ENCODE results near the gene SOCS6. TPM values are rescaled to one million over a fixed set of nuclear protein-coding genes. Genes with fewer than 3 reads are reported as not detected.

SOCS6 gene
- total and polyA plus RNA-seq, 2 of the 13 experiments (the other 11 are each of a cell fraction or from before 2014, with no cell fraction given): 18.6 to 38.3 TPM

DNA sequence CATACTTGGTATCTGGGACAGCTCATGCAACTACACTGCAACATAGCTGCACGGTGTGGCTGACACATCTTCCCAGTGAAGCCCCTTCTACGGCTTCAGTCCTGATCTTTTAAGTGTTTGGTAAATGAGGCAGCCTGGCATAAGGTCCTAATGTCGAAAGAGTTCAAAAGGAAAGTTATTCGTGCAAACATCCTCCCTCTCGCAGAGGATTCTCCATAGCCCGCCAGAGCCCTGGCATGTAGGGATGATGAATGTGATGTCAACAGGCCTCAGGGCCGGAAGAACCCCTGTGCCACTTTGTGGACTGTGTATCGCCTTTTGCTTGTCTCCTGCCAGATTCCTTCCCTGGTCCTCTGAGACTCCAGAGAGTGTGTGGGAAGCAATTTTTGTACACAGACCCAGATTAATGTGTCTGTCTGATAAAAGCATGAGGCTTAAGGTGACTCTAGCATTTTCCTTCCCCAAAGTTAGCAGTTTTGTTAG is 88.5 kb downstream of the SOCS6 start (continued):
- peak; percentile 76 for TF ChIP-seq ZFX (CRISPR knock-in tag; IDR thresholded peaks at IDR 0.05; ENCODE audit: low read depth)
- TF ChIP-seq, protein P1, sequence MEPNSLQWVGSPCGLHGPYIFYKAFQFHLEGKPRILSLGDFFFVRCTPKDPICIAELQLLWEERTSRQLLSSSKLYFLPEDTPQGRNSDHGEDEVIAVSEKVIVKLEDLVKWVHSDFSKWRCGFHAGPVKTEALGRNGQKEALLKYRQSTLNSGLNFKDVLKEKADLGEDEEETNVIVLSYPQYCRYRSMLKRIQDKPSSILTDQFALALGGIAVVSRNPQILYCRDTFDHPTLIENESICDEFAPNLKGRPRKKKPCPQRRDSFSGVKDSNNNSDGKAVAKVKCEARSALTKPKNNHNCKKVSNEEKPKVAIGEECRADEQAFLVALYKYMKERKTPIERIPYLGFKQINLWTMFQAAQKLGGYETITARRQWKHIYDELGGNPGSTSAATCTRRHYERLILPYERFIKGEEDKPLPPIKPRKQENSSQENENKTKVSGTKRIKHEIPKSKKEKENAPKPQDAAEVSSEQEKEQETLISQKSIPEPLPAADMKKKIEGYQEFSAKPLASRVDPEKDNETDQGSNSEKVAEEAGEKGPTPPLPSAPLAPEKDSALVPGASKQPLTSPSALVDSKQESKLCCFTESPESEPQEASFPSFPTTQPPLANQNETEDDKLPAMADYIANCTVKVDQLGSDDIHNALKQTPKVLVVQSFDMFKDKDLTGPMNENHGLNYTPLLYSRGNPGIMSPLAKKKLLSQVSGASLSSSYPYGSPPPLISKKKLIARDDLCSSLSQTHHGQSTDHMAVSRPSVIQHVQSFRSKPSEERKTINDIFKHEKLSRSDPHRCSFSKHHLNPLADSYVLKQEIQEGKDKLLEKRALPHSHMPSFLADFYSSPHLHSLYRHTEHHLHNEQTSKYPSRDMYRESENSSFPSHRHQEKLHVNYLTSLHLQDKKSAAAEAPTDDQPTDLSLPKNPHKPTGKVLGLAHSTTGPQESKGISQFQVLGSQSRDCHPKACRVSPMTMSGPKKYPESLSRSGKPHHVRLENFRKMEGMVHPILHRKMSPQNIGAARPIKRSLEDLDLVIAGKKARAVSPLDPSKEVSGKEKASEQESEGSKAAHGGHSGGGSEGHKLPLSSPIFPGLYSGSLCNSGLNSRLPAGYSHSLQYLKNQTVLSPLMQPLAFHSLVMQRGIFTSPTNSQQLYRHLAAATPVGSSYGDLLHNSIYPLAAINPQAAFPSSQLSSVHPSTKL (CRISPR knock-in tag; IDR thresholded peaks at IDR 0.05): peak; percentile 70
- no peak for TF ChIP-seq ZNF260 (CRISPR knock-in tag; IDR thresholded peaks at IDR 0.05; ENCODE audit: borderline replicate concordance, low read depth)
- no peak; the same call in 1 of the 2 replicates for TF ChIP-seq HNF4G (IDR thresholded peaks at IDR 0.05; ENCODE audit: borderline replicate concordance, low read depth, low read length)
- TF ChIP-seq HNF4G (CRISPR knock-in tag; IDR thresholded peaks at IDR 0.05; ENCODE audit: borderline replicate concordance, low read depth): no peak
- peak; percentile 88; the same call in 1 of the 2 replicates for TF ChIP-seq ZC3H4 (CRISPR knock-in tag; IDR thresholded peaks at IDR 0.05; ENCODE audit: borderline replicate concordance)
- peak; percentile 18; the same call in 1 of the 2 replicates for TF ChIP-seq ZBTB7B (CRISPR knock-in tag; IDR thresholded peaks at IDR 0.05)
- no peak for TF ChIP-seq THYN1 (CRISPR knock-in tag; IDR thresholded peaks at IDR 0.05; ENCODE audit: borderline replicate concordance, low read depth)
- no peak for TF ChIP-seq ZKSCAN8 (CRISPR knock-in tag; IDR thresholded peaks at IDR 0.05; ENCODE audit: borderline replicate concordance)
- TF ChIP-seq ZNF780A (CRISPR knock-in tag; IDR thresholded peaks at IDR 0.05): no peak
- no peak for TF ChIP-seq SNAPC4 (CRISPR knock-in tag; IDR thresholded peaks at IDR 0.05)
- TF ChIP-seq TBX3 (IDR thresholded peaks at IDR 0.05; ENCODE audit: borderline replicate concordance): no peak
- TF ChIP-seq, protein P2, sequence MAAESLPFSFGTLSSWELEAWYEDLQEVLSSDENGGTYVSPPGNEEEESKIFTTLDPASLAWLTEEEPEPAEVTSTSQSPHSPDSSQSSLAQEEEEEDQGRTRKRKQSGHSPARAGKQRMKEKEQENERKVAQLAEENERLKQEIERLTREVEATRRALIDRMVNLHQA (CRISPR knock-in tag; IDR thresholded peaks at IDR 0.05): no peak
- 0 out of 2 replicates have a peak, but pooled peaks have one; percentile 65 for TF ChIP-seq ZNF230 (CRISPR knock-in tag; IDR thresholded peaks at IDR 0.05)
- TF ChIP-seq CHD4 (IDR thresholded peaks at IDR 0.05; ENCODE audit: borderline replicate concordance, low read length): no peak
- no peak for TF ChIP-seq ZNF160 (CRISPR knock-in tag; IDR thresholded peaks at IDR 0.05)
- TF ChIP-seq ZNF3 (CRISPR knock-in tag; IDR thresholded peaks at IDR 0.05): no peak
- peak; percentile 78; the same call in 1 of the 2 replicates for TF ChIP-seq BRD4 (CRISPR knock-in tag; IDR thresholded peaks at IDR 0.05)
- 0 out of 2 replicates have a peak, but pooled peaks have one; percentile 56 for TF ChIP-seq ZNF713 (CRISPR knock-in tag; IDR thresholded peaks at IDR 0.05)
- peak; percentile 80 for TF ChIP-seq PPARG (CRISPR knock-in tag; conservative IDR thresholded peaks at IDR 0.05)
- TF ChIP-seq ZNF740 (CRISPR knock-in tag; IDR thresholded peaks at IDR 0.05): no peak
- peak; percentile 32; the same call in 1 of the 2 replicates for TF ChIP-seq NFIC (IDR thresholded peaks at IDR 0.05; ENCODE audit: low read length)

All from HepG2 (cell line).